Activated naive CD4-positive, alpha-beta T cell treated with Interleukin-2 at 50 U/mL for 16 hours (primary cell): ENCODE measurements around the gene TALDO1.
"Not testable (repeated sequence)": the region's sequence is repeated elsewhere in the genome, so short reads cannot be mapped to it uniquely, and the experiment has no call there.

Experiments
- DNase-seq: peaks from one replicate; pipeline ENCODE4 v3.0.0-alpha.2; 2020

Gene TALDO1

DNA sequence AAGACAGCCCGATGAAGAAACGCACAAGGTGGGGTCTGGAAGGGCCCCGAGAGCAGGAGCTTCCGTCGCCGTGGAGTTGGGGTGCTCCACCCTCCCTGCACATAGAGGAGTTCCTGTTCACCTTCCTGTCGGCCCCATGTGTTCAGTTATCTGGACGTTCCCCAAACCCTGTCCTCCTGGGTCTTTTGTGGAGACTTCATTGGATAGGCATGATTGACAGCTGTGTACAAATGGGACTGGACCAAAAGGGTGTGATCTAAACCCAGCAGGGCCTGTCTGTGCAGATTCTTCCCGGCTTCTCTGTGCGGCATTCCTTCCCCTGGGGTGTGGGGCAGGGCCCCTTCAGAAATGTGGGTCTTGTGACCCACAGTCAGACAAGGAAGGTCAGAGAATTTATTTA is 9.4 kb upstream of the TALDO1 start:
- not testable (repeated sequence) for DNase-seq

DNA sequence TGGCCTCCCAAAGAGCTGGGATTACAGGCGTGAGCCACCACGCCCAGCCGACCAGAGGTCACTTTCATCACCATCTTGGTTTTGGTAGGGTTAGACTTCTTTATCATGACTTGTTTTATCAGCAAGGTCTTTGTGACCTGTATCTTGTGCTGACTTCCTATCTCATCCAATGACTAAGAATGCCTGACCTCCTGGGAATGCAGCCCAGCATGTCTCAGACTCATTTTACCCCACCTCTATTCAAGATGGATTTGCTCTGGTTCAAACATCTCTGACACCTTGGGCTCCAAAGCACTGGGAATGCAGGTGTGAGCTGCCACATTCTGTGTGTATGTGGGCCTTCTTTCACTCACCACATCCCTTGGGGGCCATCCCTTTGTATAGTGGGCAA is 5.1 kb upstream of the TALDO1 start:
- DNase-seq, result no peak

- no peak for DNase-seq
Observed at GRCh38 chr11:742571-743201, 4.6 kb upstream of the TALDO1 start.

GRCh38 chr11:745428-745827 is 1.8 kb upstream of the TALDO1 start:
- DNase-seq, result no peak

DNA sequence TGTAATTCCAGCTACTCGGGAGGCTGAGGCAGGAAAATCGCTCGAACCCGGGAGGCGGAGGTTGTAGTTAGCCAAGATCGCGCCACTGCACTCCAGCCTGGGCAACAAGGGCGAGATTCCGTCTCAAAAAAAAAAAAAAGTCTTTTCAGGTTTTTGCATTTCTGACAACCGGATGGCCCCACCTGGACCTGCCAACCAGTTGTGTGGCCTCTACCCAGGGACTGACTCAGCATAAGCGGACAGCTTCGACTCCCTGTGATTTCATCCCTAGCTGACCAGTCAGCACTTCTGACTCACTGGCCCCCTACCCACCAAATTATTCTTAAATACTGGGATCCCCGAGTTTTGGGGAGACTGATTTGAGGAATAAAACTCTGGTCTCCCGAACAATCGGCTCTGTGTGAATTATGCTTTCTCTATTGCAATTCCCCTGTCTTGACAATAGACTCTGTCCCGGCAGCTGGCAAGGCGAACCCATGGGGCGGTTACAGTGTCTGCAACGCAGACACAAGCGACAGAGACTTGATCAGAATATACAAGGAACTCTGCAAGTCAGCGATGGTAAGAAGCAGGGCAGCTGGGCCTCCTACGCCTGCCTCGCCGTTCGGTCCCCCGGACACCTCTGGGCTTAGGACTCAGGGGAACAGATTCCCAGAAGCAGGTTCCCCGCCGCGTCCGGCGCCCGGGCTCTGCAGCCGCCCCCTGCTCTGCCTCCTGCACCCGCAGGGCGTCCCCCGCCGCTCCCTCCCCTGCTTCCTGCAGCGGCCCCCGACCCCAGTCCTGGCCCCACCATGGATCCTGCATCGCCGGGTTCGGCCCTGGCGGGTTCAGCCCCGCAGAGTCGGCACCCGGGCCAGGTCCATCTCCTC is 741 bp upstream of the TALDO1 start:
- peak; percentile 42 for DNase-seq

GRCh38 chr11:748007-748359 is 719 bp downstream of the TALDO1 start:
- DNase-seq, result no peak

- DNase-seq, result no peak
Observed at GRCh38 chr11:749731-750130, 2.5 kb downstream of the TALDO1 start.

DNA sequence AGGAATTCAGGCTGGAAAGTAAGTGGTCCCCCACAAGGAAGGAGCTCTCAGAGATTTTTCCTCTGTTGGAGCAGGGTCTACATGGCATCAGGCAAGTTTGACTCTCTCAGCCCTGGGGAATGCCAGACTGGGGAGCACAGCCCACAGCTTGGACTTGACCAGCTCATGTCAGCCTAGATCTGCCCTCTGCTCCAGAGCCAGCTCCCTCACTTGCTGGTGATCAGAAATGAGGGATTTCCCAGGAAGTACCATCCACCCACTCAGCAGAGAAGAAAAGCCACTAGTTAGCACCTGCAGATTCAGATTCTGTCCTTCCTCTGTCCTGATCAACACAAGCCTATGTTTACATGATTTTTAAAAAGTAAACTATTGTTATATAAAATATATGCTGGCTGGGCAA is 13.0 kb downstream of the TALDO1 start:
- no peak for DNase-seq

DNA sequence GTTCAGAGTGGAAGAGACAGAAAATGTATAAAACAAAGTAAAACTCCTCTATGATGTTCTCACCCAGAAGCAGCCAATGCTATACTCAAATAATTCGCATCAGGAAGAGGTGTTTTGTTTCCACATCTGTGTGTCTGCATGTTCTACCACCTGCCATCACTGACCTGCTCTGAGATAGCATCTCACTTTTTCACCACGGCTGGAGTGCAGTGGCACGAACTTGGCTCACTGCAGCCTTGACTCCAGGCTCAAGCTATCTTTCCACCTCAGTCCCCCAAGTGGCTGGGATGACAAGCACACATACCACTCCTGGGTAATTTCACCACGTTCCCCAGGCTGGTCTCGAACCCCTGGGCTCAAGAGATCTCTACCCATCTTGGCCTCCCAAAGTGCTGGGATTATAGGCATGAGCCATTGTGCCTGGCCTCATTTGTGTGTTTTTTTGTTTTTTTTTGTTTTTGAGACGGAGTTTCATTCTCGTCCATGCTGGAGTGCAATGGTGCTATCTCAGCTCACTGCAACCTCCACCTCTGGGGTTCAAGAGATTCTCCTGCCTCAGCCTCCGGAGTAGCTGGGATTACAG is 14.4 kb downstream of the TALDO1 start:
- no peak for DNase-seq

GRCh38 chr11:762421-763072 is 15.3 kb downstream of the TALDO1 start:
- peak; percentile 16 for DNase-seq

- DNase-seq, result no peak
Observed at GRCh38 chr11:763073-763463, 15.8 kb downstream of the TALDO1 start.

DNA sequence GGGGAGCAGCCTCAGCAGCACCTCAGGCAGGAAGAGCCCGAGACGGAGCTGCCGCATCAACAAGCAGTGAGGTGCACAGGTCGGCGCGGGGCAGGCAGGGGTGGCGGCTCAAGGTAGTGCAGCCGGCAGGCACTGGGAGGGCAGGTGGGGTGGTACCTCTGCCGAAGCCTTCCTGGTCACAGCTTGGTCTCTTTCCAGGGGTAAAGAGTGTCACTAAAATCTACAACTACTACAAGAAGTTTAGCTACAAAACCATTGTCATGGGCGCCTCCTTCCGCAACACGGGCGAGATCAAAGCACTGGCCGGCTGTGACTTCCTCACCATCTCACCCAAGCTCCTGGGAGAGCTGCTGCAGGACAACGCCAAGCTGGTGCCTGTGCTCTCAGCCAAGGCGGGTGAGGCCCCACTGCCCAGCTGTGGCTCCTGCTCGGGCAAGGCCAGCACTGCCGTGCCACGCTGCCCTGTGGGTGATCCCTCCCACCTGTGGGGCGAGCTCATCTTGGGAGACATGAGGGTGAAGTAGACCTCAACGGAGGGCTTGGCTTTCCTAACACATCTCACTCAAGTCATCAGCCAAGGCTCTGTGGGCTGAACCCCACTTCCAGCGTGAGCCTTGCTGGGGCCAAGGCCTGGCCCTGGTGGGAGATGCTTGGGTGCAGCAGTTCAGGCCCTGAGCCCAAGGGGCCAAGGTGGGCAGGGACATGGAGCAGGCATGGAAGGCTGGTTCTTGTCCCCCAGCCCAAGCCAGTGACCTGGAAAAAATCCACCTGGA is 16.5 kb downstream of the TALDO1 start:
- DNase-seq, result no peak

GRCh38 chr11:764322-765024 is 17.2 kb downstream of the TALDO1 start:
- no peak for DNase-seq

DNA sequence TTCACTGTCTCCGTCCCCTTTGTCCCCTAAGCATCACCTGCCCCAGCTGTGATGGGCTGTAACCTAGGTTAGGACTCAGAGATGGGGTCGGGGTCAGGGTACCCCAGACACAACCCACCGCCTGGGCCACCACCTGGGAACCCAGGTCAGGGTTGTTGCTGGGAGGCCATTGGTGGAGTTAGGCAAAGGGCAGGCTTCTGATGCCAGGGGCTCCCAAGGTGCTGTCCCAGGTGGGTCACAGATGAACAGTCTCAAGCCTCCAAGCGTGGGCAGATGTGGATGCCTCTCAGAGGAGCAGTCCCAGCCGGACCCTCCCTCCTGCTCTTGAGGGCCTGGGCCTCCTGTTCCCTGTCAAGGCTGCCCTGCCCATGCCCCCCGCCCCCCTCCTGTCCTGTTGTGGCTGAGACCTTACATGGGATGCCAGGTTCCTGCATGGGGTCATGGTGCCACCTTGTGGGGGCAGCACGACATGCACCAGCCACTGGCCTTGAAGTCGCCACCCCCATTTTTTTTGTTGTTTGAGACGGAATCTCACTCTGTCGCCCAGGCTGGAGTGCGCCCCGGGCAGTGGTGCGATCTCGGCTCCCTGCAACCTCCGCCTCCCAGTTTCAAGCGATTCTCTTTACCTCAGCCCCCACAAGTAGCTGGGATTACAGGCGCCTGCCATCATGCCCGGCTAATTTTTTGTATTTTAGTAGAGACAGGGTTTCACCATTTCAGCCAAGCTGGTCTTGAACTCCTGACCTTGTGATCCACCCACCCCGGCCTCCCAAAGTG is 17.9 kb downstream of the TALDO1 start:
- peak; percentile 63 for DNase-seq

- DNase-seq, result no peak
Observed at GRCh38 chr11:765802-766091, 18.5 kb downstream of the TALDO1 start.

GRCh38 chr11:766106-766935 is 19.1 kb downstream of the TALDO1 start:
- no peak for DNase-seq

DNA sequence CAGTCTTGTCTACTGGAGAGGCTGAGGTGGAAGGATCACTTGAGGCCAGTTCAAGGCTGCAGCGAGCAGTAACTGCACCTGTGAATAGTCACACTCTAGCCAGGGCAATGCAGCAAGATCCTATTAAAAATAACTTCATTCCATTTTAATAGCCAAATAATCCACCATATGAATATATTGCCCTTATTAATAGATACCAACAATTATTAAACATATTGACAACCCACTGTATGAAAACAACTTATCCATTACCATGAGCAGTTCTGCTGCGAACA is 19.6 kb downstream of the TALDO1 start:
- no peak for DNase-seq

DNA sequence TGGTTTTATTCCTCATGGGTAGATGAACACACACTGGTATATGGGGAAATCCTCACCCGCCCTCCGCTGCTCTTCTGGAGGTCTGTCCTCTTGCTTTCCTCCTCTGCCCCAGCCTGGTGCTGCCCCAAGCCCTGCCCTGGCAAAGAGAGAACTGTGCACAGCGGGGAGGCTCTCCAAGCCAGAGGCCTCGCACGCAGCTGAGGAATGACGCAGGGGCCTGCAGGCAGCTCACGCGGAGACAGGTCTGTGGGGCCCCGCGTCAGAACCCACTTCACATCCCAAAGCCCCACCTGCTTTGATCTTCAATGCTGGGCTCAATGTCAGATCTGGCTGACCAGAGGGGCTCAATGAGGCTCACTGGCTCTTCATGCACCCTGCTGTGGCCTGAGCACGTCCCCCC is 20.0 kb downstream of the TALDO1 start:
- no peak for DNase-seq

- DNase-seq, result no peak
Observed at GRCh38 chr11:769887-770641, 22.8 kb downstream of the TALDO1 start.
